Esophagus muscularis mucosa (tissue), 3 donors: ENCODE data around the gene DBR1.

Source experiments
- POLR2A ChIP-seq: fragments of 450-650 bp; IDR thresholded peaks from one replicate; pipeline ENCODE4 v1.6.1; 2017; ENCODE audit warnings: antibody characterized with exemption, moderate library complexity, mild to moderate bottlenecking, low read depth
- TF ChIP-seq, protein P1 (sequence below), 3 experiments: fragments of 200-600 bp in 2 of 3; fragments of 450-650 bp in 1 of 3; sonication (generic) in 2 of 3; IDR thresholded peaks; one replicate each; pipeline ENCODE4 v1.5.1; 2017 to 2019; ENCODE audit warnings: antibody characterized with exemption in 3 of 3, mild to moderate bottlenecking in 2 of 3, moderate library complexity in 1 of 3

DNA sequence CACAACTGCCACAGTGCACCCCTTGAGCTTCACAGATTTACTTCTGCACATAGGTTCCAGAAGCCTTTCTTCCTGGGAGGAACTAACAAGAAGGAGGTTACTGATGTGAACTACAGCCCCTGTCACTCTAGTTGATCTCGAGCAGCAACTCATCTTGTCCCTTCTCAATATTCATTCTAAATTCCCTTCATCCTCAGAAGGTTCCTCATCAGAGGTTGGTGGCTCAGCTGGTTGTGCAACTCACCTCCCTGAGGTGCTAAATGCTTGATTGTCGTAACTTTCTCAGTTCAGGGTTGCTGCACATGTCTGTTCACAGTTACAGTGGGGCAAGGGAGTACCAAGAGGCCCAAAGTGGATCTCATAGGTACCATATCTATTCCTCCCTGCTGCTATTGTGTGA lies 36.9 kb downstream of the DBR1 start:
- TF ChIP-seq, protein P1, sequence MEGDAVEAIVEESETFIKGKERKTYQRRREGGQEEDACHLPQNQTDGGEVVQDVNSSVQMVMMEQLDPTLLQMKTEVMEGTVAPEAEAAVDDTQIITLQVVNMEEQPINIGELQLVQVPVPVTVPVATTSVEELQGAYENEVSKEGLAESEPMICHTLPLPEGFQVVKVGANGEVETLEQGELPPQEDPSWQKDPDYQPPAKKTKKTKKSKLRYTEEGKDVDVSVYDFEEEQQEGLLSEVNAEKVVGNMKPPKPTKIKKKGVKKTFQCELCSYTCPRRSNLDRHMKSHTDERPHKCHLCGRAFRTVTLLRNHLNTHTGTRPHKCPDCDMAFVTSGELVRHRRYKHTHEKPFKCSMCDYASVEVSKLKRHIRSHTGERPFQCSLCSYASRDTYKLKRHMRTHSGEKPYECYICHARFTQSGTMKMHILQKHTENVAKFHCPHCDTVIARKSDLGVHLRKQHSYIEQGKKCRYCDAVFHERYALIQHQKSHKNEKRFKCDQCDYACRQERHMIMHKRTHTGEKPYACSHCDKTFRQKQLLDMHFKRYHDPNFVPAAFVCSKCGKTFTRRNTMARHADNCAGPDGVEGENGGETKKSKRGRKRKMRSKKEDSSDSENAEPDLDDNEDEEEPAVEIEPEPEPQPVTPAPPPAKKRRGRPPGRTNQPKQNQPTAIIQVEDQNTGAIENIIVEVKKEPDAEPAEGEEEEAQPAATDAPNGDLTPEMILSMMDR (IDR thresholded peaks at IDR 0.05): no peak
- no peak for TF ChIP-seq POLR2A
